H1 (cell line): Measurements from ENCODE around the gene RNASEL. TPM values are rescaled to one million over a fixed set of nuclear protein-coding genes. Genes with fewer than 3 reads are reported as not detected.

Experiments
- CTCF ChIA-PET: fragments of 300-600 bp; sonication (Branson Sonifier 250); formaldehyde crosslinking; loops from one replicate; lab custom pipeline; 2021; ENCODE audit not compliant: partially characterized antibody; lab: Charles Lee
- POLR2A ChIA-PET: fragments of 300-600 bp; sonication (Branson Sonifier 250); formaldehyde crosslinking; loops from one replicate; lab custom pipeline; 2021; ENCODE audit warnings: inconsistent platforms; ENCODE audit not compliant: partially characterized antibody; lab: Charles Lee
- DNase-seq, 2 experiments: peaks; one replicate each; pipeline versions ENCODE4 v3.0.0 to v3.0.0-alpha.2; 2010 to 2022; ENCODE audit warnings: low spot score in 2 of 2, low read depth in 1 of 2, mixed read lengths in 1 of 2
- FAIRE-seq: peaks from 2 replicates; lab custom pipeline; 2011; peaks lifted over from hg19 to GRCh38; lab: Jason Lieb, UNC
- H2AFZ ChIP-seq: 2 replicates; pipeline ENCODE4 v1.8.1; 2012; ENCODE audit warnings: low read length, inconsistent platforms
- H2AK5ac ChIP-seq: 2 replicates; pipeline ENCODE4 v1.6.1; 2013; ENCODE audit warnings: low read depth, low read length
- H2BK120ac ChIP-seq: replicated peaks from 2 replicates; pipeline ENCODE3; 2013; ENCODE audit warnings: low read depth, low read length, inconsistent platforms
- H2BK12ac ChIP-seq: 2 replicates; pipeline ENCODE4 v1.6.1; 2013; ENCODE audit warnings: low read depth, low read length
- H2BK15ac ChIP-seq: 2 replicates; pipeline ENCODE4 v1.6.1; 2013; ENCODE audit warnings: low read length
- H2BK20ac ChIP-seq: 2 replicates; pipeline ENCODE4 v1.6.1; 2013; ENCODE audit warnings: low read length
- H2BK5ac ChIP-seq: 2 replicates; pipeline ENCODE4 v1.6.1; 2013; ENCODE audit warnings: low read depth, low read length
- H3K14ac ChIP-seq: 2 replicates; pipeline ENCODE4 v1.6.1; 2013; ENCODE audit warnings: inconsistent platforms; ENCODE audit not compliant: insufficient read length
- H3K18ac ChIP-seq: 2 replicates; pipeline ENCODE4 v1.6.1; 2013; ENCODE audit warnings: low read length; ENCODE audit errors: extremely low read depth
- H3K23ac ChIP-seq: 2 replicates; pipeline ENCODE4 v1.6.1; 2013; ENCODE audit warnings: inconsistent platforms; ENCODE audit not compliant: insufficient read length
- H3K23me2 ChIP-seq: 2 replicates; pipeline ENCODE4 v1.6.1; 2013; ENCODE audit warnings: low read depth, low read length
- H3K27ac ChIP-seq: 2 replicates; pipeline ENCODE4 v1.6.1; 2011; ENCODE audit warnings: low read depth, low read length, inconsistent platforms
- H3K27me3 ChIP-seq, 4 experiments: replicated peaks in 1 of 4; 1 replicate in 1 of 4; 2 replicates in 3 of 4; pipeline versions ENCODE4 v1.6.1 to v1.8.1; 2011 to 2013; ENCODE audit warnings: low read length in 3 of 4, mild to moderate bottlenecking in 3 of 4, inconsistent platforms in 2 of 4, mixed read lengths in 2 of 4, moderate library complexity in 1 of 4; ENCODE audit not compliant: control insufficient read depth in 3 of 4, insufficient read depth in 3 of 4; ENCODE audit errors: extremely low read depth in 1 of 4
- H3K36me3 ChIP-seq, 4 experiments: 2 replicates each; pipeline versions ENCODE4 v1.6.1 to v1.8.1; 2011 to 2013; ENCODE audit warnings: mild to moderate bottlenecking in 4 of 4, low read length in 3 of 4, moderate library complexity in 2 of 4, control low read depth in 1 of 4, inconsistent platforms in 1 of 4; ENCODE audit not compliant: insufficient read depth in 4 of 4, control insufficient read depth in 2 of 4
- H3K4ac ChIP-seq: replicated peaks from 2 replicates; pipeline ENCODE3; 2013; ENCODE audit warnings: low read length, low read depth, mixed read lengths, inconsistent platforms; ENCODE audit not compliant: insufficient read length
- H3K4me1 ChIP-seq, 4 experiments: replicated peaks in 1 of 4; 1 replicate in 1 of 4; 2 replicates in 3 of 4; pipeline versions ENCODE4 v1.6.1 to v1.8.1; 2011 to 2013; ENCODE audit warnings: low read length in 3 of 4, inconsistent platforms in 2 of 4, mixed read lengths in 1 of 4; ENCODE audit not compliant: insufficient read depth in 4 of 4, control insufficient read depth in 3 of 4
- H3K4me2 ChIP-seq, 2 experiments: 2 replicates each; pipeline versions ENCODE4 v1.6.1 to v1.8.1; 2011 to 2013; ENCODE audit warnings: low read depth in 2 of 2, low read length in 2 of 2, control low read depth in 1 of 2, inconsistent platforms in 1 of 2, mild to moderate bottlenecking in 1 of 2; ENCODE audit not compliant: insufficient read depth in 1 of 2
- H3K4me3 ChIP-seq, 4 experiments: fragments of 200-600, 300-600 bp in 1 of 4; sonication (generic), shearing (Covaris generic), sonication (Bioruptor Twin) in 1 of 4; 2 replicates each; pipeline versions ENCODE4 v1.5.1 to v1.8.1; 2011 to 2016; ENCODE audit warnings: low read length in 4 of 4, low read depth in 3 of 4, control low read depth in 2 of 4, inconsistent platforms in 2 of 4, mild to moderate bottlenecking in 2 of 4, mixed read lengths in 1 of 4, moderate library complexity in 1 of 4; ENCODE audit not compliant: insufficient read depth in 2 of 4; ENCODE audit errors: extremely low read depth in 1 of 4
- H3K56ac ChIP-seq: replicated peaks from 2 replicates; pipeline ENCODE3; 2013; ENCODE audit warnings: low read depth, mild to moderate bottlenecking, mixed read lengths, low read length, inconsistent platforms; ENCODE audit not compliant: insufficient read length
- H3K79me1 ChIP-seq: 2 replicates; pipeline ENCODE4 v1.6.1; 2013; ENCODE audit warnings: low read depth, low read length, control low read depth
- H3K79me2 ChIP-seq, 2 experiments: 2 replicates each; pipeline versions ENCODE4 v1.6.1 to v1.8.1; 2012 to 2013; ENCODE audit warnings: low read length in 2 of 2, mild to moderate bottlenecking in 2 of 2, inconsistent platforms in 1 of 2; ENCODE audit not compliant: insufficient read depth in 2 of 2, control insufficient read depth in 1 of 2
- H3K9ac ChIP-seq, 4 experiments: replicated peaks in 1 of 4; 1 replicate in 1 of 4; 2 replicates in 3 of 4; pipeline versions ENCODE4 v1.6.1 to v1.8.1; 2011 to 2013; ENCODE audit warnings: low read depth in 3 of 4, low read length in 3 of 4, control low read depth in 2 of 4, mild to moderate bottlenecking in 2 of 4, moderate library complexity in 2 of 4, inconsistent platforms in 1 of 4; ENCODE audit errors: extremely low read depth in 1 of 4
- H3K9me3 ChIP-seq, 2 experiments: 2 replicates each; pipeline versions ENCODE4 v1.6.1 to v1.8.1; 2012 to 2013; ENCODE audit warnings: mild to moderate bottlenecking in 2 of 2, moderate library complexity in 2 of 2, control low read depth in 1 of 2, inconsistent platforms in 1 of 2, low read depth in 1 of 2, low read length in 1 of 2, mixed read lengths in 1 of 2; ENCODE audit not compliant: insufficient read depth in 2 of 2
- H4K20me1 ChIP-seq, 2 experiments: replicated peaks in 1 of 2; 2 replicates each; pipeline versions ENCODE3 to v1.8.1; 2011 to 2013; ENCODE audit warnings: inconsistent platforms in 2 of 2, low read length in 2 of 2, mild to moderate bottlenecking in 1 of 2; ENCODE audit not compliant: insufficient read depth in 2 of 2, control insufficient read depth in 1 of 2
- H4K5ac ChIP-seq: 2 replicates; pipeline ENCODE4 v1.6.1; 2013; ENCODE audit warnings: low read length, low read depth, mixed read lengths, inconsistent platforms; ENCODE audit not compliant: insufficient read length
- H4K8ac ChIP-seq: 2 replicates; pipeline ENCODE4 v1.8.0; 2013; ENCODE audit warnings: mild to moderate bottlenecking, moderate library complexity, low read length, inconsistent platforms; ENCODE audit not compliant: insufficient read depth; ENCODE audit errors: extremely low read depth
- H4K91ac ChIP-seq: replicated peaks from 2 replicates; pipeline ENCODE3; 2013; ENCODE audit warnings: low read length, mixed read lengths, inconsistent platforms; ENCODE audit not compliant: insufficient read length
- BACH1 ChIP-seq: IDR thresholded peaks from 2 replicates; pipeline ENCODE4 v1.6.1; 2012; ENCODE audit warnings: low read length, improper control_type of control experiment
- CHD2 ChIP-seq: IDR thresholded peaks from 2 replicates; pipeline ENCODE4 v1.6.1; 2012; ENCODE audit warnings: low read length, improper control_type of control experiment
- CTBP2 ChIP-seq: IDR thresholded peaks from 2 replicates; pipeline ENCODE4 v1.7.0; 2011; ENCODE audit warnings: borderline replicate concordance, mild to moderate bottlenecking, moderate library complexity, mixed read lengths, low read length; ENCODE audit not compliant: insufficient read depth, insufficient read length
- EP300 ChIP-seq, 2 experiments: IDR thresholded peaks; 1 replicate in 1 of 2; 2 replicates in 1 of 2; pipeline ENCODE4 v1.6.1; 2011 to 2012; ENCODE audit warnings: low read depth in 2 of 2, low read length in 2 of 2, mild to moderate bottlenecking in 2 of 2, borderline replicate concordance in 1 of 2, inconsistent platforms in 1 of 2, moderate library complexity in 1 of 2
- GTF2F1 ChIP-seq: IDR thresholded peaks from 2 replicates; pipeline ENCODE4 v1.6.1; 2012; ENCODE audit warnings: low read depth, low read length, improper control_type of control experiment, borderline replicate concordance
- KDM5A ChIP-seq: fragments of 200-600 bp; IDR thresholded peaks from 2 replicates; pipeline ENCODE4 v1.7.1; 2012; ENCODE audit warnings: mild to moderate bottlenecking, low read length, inconsistent platforms, mixed read lengths
- RFX5 ChIP-seq: IDR thresholded peaks from 2 replicates; pipeline ENCODE4 v1.6.1; 2011; ENCODE audit warnings: low read depth, low read length, improper control_type of control experiment, borderline replicate concordance
- TAF1 ChIP-seq: IDR thresholded peaks from 2 replicates; pipeline ENCODE4 v1.6.1; 2011; ENCODE audit warnings: mild to moderate bottlenecking, low read depth, low read length
- WGBS, 2 experiments: shearing (Covaris generic) in 1 of 2; methylation state at CpG; one replicate each; pipeline versions ENCODE4 v1.1.6 to v1.1.7; 2013 to 2015; ENCODE audit warnings: low lambda C conversion rate in 2 of 2, mixed read lengths in 2 of 2, inconsistent platforms in 1 of 2, low coverage in 1 of 2, missing lambda C conversion rate in 1 of 2; ENCODE audit not compliant: insufficient replicate concordance in 2 of 2, insufficient coverage in 1 of 2, insufficient read length in 1 of 2; ENCODE audit errors: extremely low coverage in 1 of 2, missing lambda C conversion rate in 1 of 2; 5-methylcytosine and 5-hydroxymethylcytosine counted together
- polyA plus RNA-seq, 7 experiments: library from polyadenylated mRNA; depleted of rRNA in 3 of 7; stranded (reverse) in 5 of 7; unstranded in 2 of 7; fragments of >200 nt in 5 of 7; fragments of 200-250 nt in 2 of 7; gene quantifications; 1 replicate in 5 of 7; 2 replicates in 1 of 7; 4 replicates in 1 of 7; pipeline versions ENCODE4 v1.2.1 to v1.2.3, GENCODE V29; 2011 to 2013; ENCODE audit warnings: missing spikeins in 2 of 7, mixed read lengths in 2 of 7
- total RNA-seq: library from RNA; stranded (reverse); fragmentation: NEBNext Ultra II Directional; extraction: Animal tissue kit (Norgen Biotek cat#: 25700); gene quantifications from 2 replicates; pipeline ENCODE4 v1.2.1, GENCODE V29; 2021
- TF ChIP-seq, protein P1 (sequence below): IDR thresholded peaks from 2 replicates; pipeline ENCODE4 v1.6.1; 2012; ENCODE audit warnings: inconsistent platforms

RNASEL gene
- total and polyA plus RNA-seq, 2 of the 8 experiments (the other 6 are each of a cell fraction or from before 2014, with no cell fraction given), result 0.39 to 0.78 TPM

DNA sequence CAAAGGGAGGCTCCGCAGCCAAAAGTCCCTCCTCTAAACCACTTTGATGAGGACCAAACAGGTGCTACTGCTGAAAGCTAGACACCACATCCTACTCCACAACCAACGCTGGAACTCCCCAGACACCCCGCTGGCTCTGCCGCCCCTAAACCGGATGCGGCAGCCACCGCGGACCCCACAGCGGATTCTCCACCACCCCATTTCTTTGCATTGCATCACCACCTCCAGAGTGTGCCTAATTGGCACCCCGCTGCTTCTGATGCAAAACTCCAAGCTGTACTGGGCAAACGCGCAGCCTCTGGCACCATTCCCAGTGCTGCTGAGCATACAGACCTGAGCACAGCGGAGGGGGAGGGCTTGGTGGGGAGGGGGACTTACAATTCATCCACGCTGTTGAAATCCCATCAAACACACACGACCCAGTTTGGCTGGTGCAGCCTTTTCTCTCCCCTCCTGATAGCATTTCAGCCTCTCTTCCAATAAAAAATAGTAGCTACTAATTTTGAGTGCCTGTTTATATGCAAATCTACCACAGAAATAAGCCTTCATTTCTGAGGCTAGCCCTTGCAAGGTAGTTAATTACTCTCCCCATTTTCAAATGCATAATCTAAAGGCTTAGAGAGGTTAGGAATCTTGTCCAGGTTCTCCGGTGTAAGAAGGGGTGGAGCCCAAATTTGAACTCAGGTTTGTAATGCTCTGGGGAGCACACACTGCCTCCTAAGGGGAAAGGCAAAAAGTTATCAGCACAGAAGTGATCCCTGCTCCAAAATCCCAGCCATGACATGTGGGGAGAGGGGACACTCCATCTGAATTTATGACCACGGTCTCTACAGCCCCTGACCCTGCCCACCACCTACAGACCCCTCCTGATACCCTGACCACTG lies 27.3 kb upstream of the RNASEL start:
- Histone ChIP-seq H2AFZ (no peak overlapping the region), H3K79me1 (no peaks in the 10 kb centered on the region), H2BK20ac (peak overlapping the region; percentile 88), H2BK120ac (peak overlapping the region; percentile 44), H3K4ac (no peak overlapping the region), H4K8ac (no peak overlapping the region; the same call in 1 of the 2 replicates), H3K18ac (peak overlapping the region; percentile 39; the same call in 1 of the 2 replicates), H3K23ac (no peak overlapping the region), H4K20me1 (no peaks in the 10 kb centered on the region), H2BK15ac (no peak overlapping the region), H3K14ac (no peak overlapping the region), H2AK5ac (no peak overlapping the region; the same call in 1 of the 2 replicates), H4K5ac (no peak overlapping the region), H4K91ac (no peak overlapping the region), H2BK5ac (peak overlapping the region; percentile 67; the same call in 1 of the 2 replicates), H3K56ac (no peak overlapping the region), H3K9ac (peak overlapping the region in 1 of 4 experiments; percentile 57; a peak in 2 of 7 replicates), H3K9me3 (no peaks in the 10 kb centered on the region), H3K4me2 (peak overlapping the region; percentile 69 to 80), H3K36me3 (no peaks in the 10 kb centered on the region), H3K4me3 (peak overlapping the region; percentile 26 to 65 (median 46); a peak in 6 of 8 replicates), H3K79me2 (no peaks in the 10 kb centered on the region), H3K27me3 (peaks cover 0 to 29% (median 11%) of the 10 kb centered on the region in 4 experiments; a peak in 6 of 7 replicates), H3K4me1 (peaks cover 23 to 51% (median 28%) of the 10 kb centered on the region in 4 experiments), H3K23me2 (peaks cover 11% of the 10 kb centered on the region), H3K27ac (no peak overlapping the region), H2BK12ac (peak overlapping the region; percentile 98)
- DNase-seq (peak in 1 of 2 experiments; percentile 70), FAIRE-seq (no peak)
- ChIA-PET CTCF (interaction anchor here (0.6 to 37.1 kb wide), 15 partner anchors 9 to 175 kb away, joined by 3 to 1131 read pairs (median 3); partner anchors contain the start of genes NPL and RNASEL), POLR2A (interaction anchor here (0.7 to 11.9 kb wide), 20 partner anchors 14 to 224 kb away, joined by 3 to 231 read pairs (median 8); partner anchors contain the start of genes DHX9, GLUL, RGS16 and RGS8)
- 3% methylated on average over 17 of the region's 17 CpGs; no CpG with 5 or more reads in 1 of the 2 experiments for WGBS, 2 experiments
- 0 out of 2 replicates have a peak, but pooled peaks have one; percentile 42 for TF ChIP-seq TAF1
- TF ChIP-seq KDM5A, result no peak
- TF ChIP-seq, protein P1, sequence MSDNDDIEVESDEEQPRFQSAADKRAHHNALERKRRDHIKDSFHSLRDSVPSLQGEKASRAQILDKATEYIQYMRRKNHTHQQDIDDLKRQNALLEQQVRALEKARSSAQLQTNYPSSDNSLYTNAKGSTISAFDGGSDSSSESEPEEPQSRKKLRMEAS, result 0 out of 2 replicates have a peak, but pooled peaks have one; percentile 12
- TF ChIP-seq CHD2, result no peak
- no peak for TF ChIP-seq RFX5
- peak in 1 of 2 experiments; percentile 70; a peak in 1 of 3 replicates for TF ChIP-seq EP300 (IDR thresholded peaks at IDR 0.05; ENCODE audit: borderline replicate concordance in 1 of 2, low read depth in 2 of 2, low read length in 2 of 2)
- TF ChIP-seq BACH1, result no peak
- TF ChIP-seq CTBP2, result no peak
- no peak for TF ChIP-seq GTF2F1
